IMR-90 (cell line): ENCODE data around the gene SNAPIN. TPM values are rescaled to one million over a fixed set of nuclear protein-coding genes. Genes with fewer than 3 reads are reported as not detected.

Experiments used
- ATAC-seq: fragments of 200-7000 bp; cut with Tn5 transposase; 2 replicates; pipeline ENCODE4 v1.9.1; 2020; ENCODE audit warnings: low read depth, mild to moderate bottlenecking, moderate library complexity
- BruUV-seq: library from RNA; stranded (reverse); fragments of 400-500 nt; replicated peaks from 2 replicates; lab custom pipeline; 2021; lab: Mats Ljungman, UMichigan
- CTCF ChIA-PET: fragments of 300-600 bp; formaldehyde crosslinking; extraction: SDS; loops from one replicate; lab custom pipeline; 2021; ENCODE audit warnings: antibody characterized with exemption; lab: Yijun Ruan, JAX
- POLR2A ChIA-PET: fragments of 300-600 bp; sonication (Branson Sonifier 250); formaldehyde crosslinking; loops from one replicate; lab custom pipeline; 2022; ENCODE audit warnings: antibody characterized with exemption; ENCODE audit not compliant: unreplicated experiment; lab: Charles Lee
- DNase-seq: peaks from one replicate; pipeline ENCODE4 v3.0.0; 2013
- H2AFZ ChIP-seq: replicated peaks from 2 replicates; pipeline ENCODE3; 2013; ENCODE audit warnings: low read length, mild to moderate bottlenecking; ENCODE audit not compliant: poor library complexity
- H2AK5ac ChIP-seq: 2 replicates; pipeline ENCODE4 v1.6.1; 2013; ENCODE audit warnings: low read depth, low read length, inconsistent platforms
- H2AK9ac ChIP-seq: replicated peaks from 2 replicates; pipeline ENCODE3; 2013; ENCODE audit warnings: mild to moderate bottlenecking, low read depth, low read length, moderate library complexity; ENCODE audit not compliant: poor library complexity
- H2BK120ac ChIP-seq: 2 replicates; pipeline ENCODE4 v1.6.1; 2013; ENCODE audit warnings: low read depth, low read length, inconsistent platforms
- H2BK15ac ChIP-seq: 3 replicates; pipeline ENCODE4 v1.6.1; 2013; ENCODE audit warnings: low read depth, low read length, inconsistent platforms
- H2BK20ac ChIP-seq: 2 replicates; pipeline ENCODE4 v1.6.1; 2013; ENCODE audit warnings: low read depth, mild to moderate bottlenecking, inconsistent platforms, low read length, moderate library complexity
- H2BK5ac ChIP-seq: 2 replicates; pipeline ENCODE4 v1.6.1; 2013; ENCODE audit warnings: mild to moderate bottlenecking, low read depth, low read length, inconsistent platforms; ENCODE audit not compliant: poor library complexity, severe bottlenecking
- H3K14ac ChIP-seq: replicated peaks from 2 replicates; pipeline ENCODE4 v1.6.1; 2013; ENCODE audit warnings: low read depth, low read length, inconsistent platforms
- H3K18ac ChIP-seq: 2 replicates; pipeline ENCODE4 v1.6.1; 2013; ENCODE audit warnings: low read depth, low read length, control low read depth
- H3K23ac ChIP-seq: 2 replicates; pipeline ENCODE4 v1.6.1; 2013; ENCODE audit warnings: low read depth, low read length, inconsistent platforms
- H3K27ac ChIP-seq: 2 replicates; pipeline ENCODE4 v1.5.1; 2013; ENCODE audit warnings: mild to moderate bottlenecking, control low read depth, low read length; ENCODE audit not compliant: insufficient read depth
- H3K27me3 ChIP-seq: 2 replicates; pipeline ENCODE4 v1.6.1; 2013; ENCODE audit warnings: low read length; ENCODE audit not compliant: control insufficient read depth, insufficient read depth
- H3K36me3 ChIP-seq: 2 replicates; pipeline ENCODE4 v1.6.1; 2013; ENCODE audit warnings: low read length, mixed read lengths; ENCODE audit not compliant: control insufficient read depth, insufficient read depth
- H3K4ac ChIP-seq: 2 replicates; pipeline ENCODE4 v1.6.1; 2013; ENCODE audit warnings: low read depth, low read length, inconsistent platforms
- H3K4me1 ChIP-seq: 2 replicates; pipeline ENCODE4 v1.6.1; 2013; ENCODE audit warnings: low read length, mixed read lengths; ENCODE audit not compliant: control insufficient read depth, insufficient read depth
- H3K4me2 ChIP-seq: 2 replicates; pipeline ENCODE4 v1.6.1; 2013; ENCODE audit warnings: low read depth, mild to moderate bottlenecking, control low read depth, low read length, moderate library complexity
- H3K4me3 ChIP-seq: 2 replicates; pipeline ENCODE4 v1.5.1; 2013; ENCODE audit warnings: low read depth, mild to moderate bottlenecking, control low read depth, low read length, moderate library complexity; ENCODE audit not compliant: insufficient read depth
- H3K56ac ChIP-seq: 2 replicates; pipeline ENCODE4 v1.6.1; 2013; ENCODE audit warnings: low read length, inconsistent platforms; ENCODE audit not compliant: insufficient read depth; ENCODE audit errors: extremely low read depth
- H3K79me1 ChIP-seq, 2 experiments: 2 replicates each; pipeline ENCODE4 v1.6.1; 2013; ENCODE audit warnings: low read length in 2 of 2, inconsistent platforms in 1 of 2, low read depth in 1 of 2
- H3K9ac ChIP-seq: 2 replicates; pipeline ENCODE4 v1.6.1; 2013; ENCODE audit warnings: low read depth, low read length, control low read depth
- H3K9me1 ChIP-seq: 2 replicates; pipeline ENCODE4 v1.6.1; 2013; ENCODE audit warnings: low read length, inconsistent platforms; ENCODE audit not compliant: insufficient read depth
- H3K9me3 ChIP-seq: 2 replicates; pipeline ENCODE4 v1.6.1; 2013; ENCODE audit warnings: low read length; ENCODE audit not compliant: control insufficient read depth, insufficient read depth
- H4K20me1 ChIP-seq: 2 replicates; pipeline ENCODE4 v1.6.1; 2013; ENCODE audit warnings: low read length, inconsistent platforms; ENCODE audit not compliant: insufficient read depth
- H4K5ac ChIP-seq: 2 replicates; pipeline ENCODE4 v1.6.1; 2013; ENCODE audit warnings: mild to moderate bottlenecking, low read depth, low read length, control low read depth
- H4K8ac ChIP-seq, 2 experiments: 2 replicates each; pipeline ENCODE4 v1.6.1; 2013; ENCODE audit warnings: low read depth in 2 of 2, low read length in 2 of 2, control low read depth in 1 of 2, inconsistent platforms in 1 of 2
- H4K91ac ChIP-seq: 2 replicates; pipeline ENCODE4 v1.6.1; 2013; ENCODE audit warnings: low read depth, low read length, inconsistent platforms; ENCODE audit not compliant: insufficient read depth
- BHLHE40 ChIP-seq: fragments of 150-350 bp; IDR thresholded peaks from 2 replicates; pipeline ENCODE4 v1.6.1; 2016; ENCODE audit warnings: mild to moderate bottlenecking, low read depth, low read length
- CEBPB ChIP-seq: IDR thresholded peaks from 2 replicates; pipeline ENCODE4 v1.6.1; 2012; ENCODE audit warnings: low read depth, low read length, improper control_type of control experiment
- CHD1 ChIP-seq: IDR thresholded peaks from 2 replicates; pipeline ENCODE4 v1.6.1; 2012; ENCODE audit warnings: low read depth, low read length, improper control_type of control experiment
- CTCF ChIP-seq: conservative IDR thresholded peaks from 2 replicates; pipeline ENCODE4 v1.5.1; 2012; ENCODE audit warnings: mild to moderate bottlenecking, low read depth, low read length, improper control_type of control experiment
- ELK1 ChIP-seq: fragments of 150-350 bp; IDR thresholded peaks from 2 replicates; pipeline ENCODE4 v1.6.1; 2016; ENCODE audit warnings: low read depth, mild to moderate bottlenecking, low read length, moderate library complexity, borderline replicate concordance
- FOS ChIP-seq: fragments of 150-350 bp; IDR thresholded peaks from 2 replicates; pipeline ENCODE4 v1.6.1; 2016; ENCODE audit warnings: low read depth, low read length
- MAFK ChIP-seq: IDR thresholded peaks from 2 replicates; pipeline ENCODE4 v1.6.1; 2012; ENCODE audit warnings: low read depth, low read length, improper control_type of control experiment
- MXI1 ChIP-seq: IDR thresholded peaks from 2 replicates; pipeline ENCODE4 v1.6.1; 2012; ENCODE audit warnings: low read depth, mild to moderate bottlenecking, low read length, moderate library complexity, borderline replicate concordance
- NFE2L2 ChIP-seq: fragments of 150-350 bp; IDR thresholded peaks from 2 replicates; pipeline ENCODE4 v1.6.1; 2016; ENCODE audit warnings: low read depth, mild to moderate bottlenecking, low read length
- POLR2A ChIP-seq: IDR thresholded peaks from 2 replicates; pipeline ENCODE4 v1.6.1; 2012; ENCODE audit warnings: mild to moderate bottlenecking, low read depth, low read length
- RAD21 ChIP-seq: IDR thresholded peaks from 2 replicates; pipeline ENCODE4 v1.6.1; 2012; ENCODE audit warnings: low read length, improper control_type of control experiment
- RCOR1 ChIP-seq: IDR thresholded peaks from 2 replicates; pipeline ENCODE4 v1.6.1; 2012; ENCODE audit warnings: mild to moderate bottlenecking, low read length, improper control_type of control experiment; ENCODE audit not compliant: insufficient replicate concordance
- RFX5 ChIP-seq: IDR thresholded peaks from 2 replicates; pipeline ENCODE4 v1.8.0; 2012; ENCODE audit warnings: low read depth, mild to moderate bottlenecking, low read length, moderate library complexity
- SMC3 ChIP-seq: fragments of 150-350 bp; IDR thresholded peaks from 2 replicates; pipeline ENCODE4 v1.6.1; 2016; ENCODE audit warnings: low read depth, mild to moderate bottlenecking, antibody characterized with exemption, low read length, moderate library complexity
- USF2 ChIP-seq: fragments of 150-350 bp; IDR thresholded peaks from 2 replicates; pipeline ENCODE4 v1.6.1; 2017; ENCODE audit warnings: mild to moderate bottlenecking, antibody characterized with exemption, low read length, low read depth
- WGBS, 2 experiments: methylation state at CpG; one replicate each; pipeline versions ENCODE4 v1.1.5 to v1.1.7; 2013; ENCODE audit warnings: missing lambda C conversion rate in 2 of 2; ENCODE audit not compliant: insufficient read length in 1 of 2; ENCODE audit errors: extremely low coverage in 2 of 2; 5-methylcytosine and 5-hydroxymethylcytosine counted together
- dilution Hi-C: fragments of 300-500 bp; cut with HindIII; formaldehyde crosslinking; loops from one replicate; pipeline ENCODE4 v1.14.3; 2018; ENCODE audit warnings: low sequenced_read_pairs; ENCODE audit not compliant: unreplicated experiment
- in situ Hi-C: fragments of 300-500 bp; cut with MboI; formaldehyde crosslinking; loops from 3 replicates; pipeline ENCODE4 v1.14.3; 2019; ENCODE audit warnings: low sequenced_read_pairs, inconsistent platforms, mixed read lengths
- intact Hi-C: fragments of 100-400 bp; cut with micrococcal nuclease; formaldehyde crosslinking; loops from 2 replicates; pipeline ENCODE4 v1.10.0; 2022
- polyA plus RNA-seq, 3 experiments: library from polyadenylated mRNA; depleted of rRNA; stranded (reverse); fragments of >200 nt; gene quantifications; 2 replicates each; pipeline ENCODE4 v1.2.3, GENCODE V29; 2012; ENCODE audit warnings: low replicate concordance in 1 of 3
- total RNA-seq: library from RNA; depleted of rRNA; stranded (reverse); fragments of >200 nt; gene quantifications from 2 replicates; pipeline ENCODE4 v1.2.3, GENCODE V29; 2012

SNAPIN gene
- total and polyA plus RNA-seq, 2 of the 4 experiments (the other 2 are of a cell fraction), result 37.4 to 40.9 TPM

- Histone ChIP-seq H3K36me3 (peaks cover 30% of the 10 kb centered on the region), H3K14ac (peak overlapping the region; percentile 93), H2BK15ac (no peak overlapping the region), H3K4me1 (peaks cover 1% of the 10 kb centered on the region; the same call in 1 of the 2 replicates), H3K4ac (peak overlapping the region; percentile 87), H2AK5ac (peak overlapping the region; percentile 91), H2AFZ (peak overlapping the region; percentile 90), H2BK20ac (no peak overlapping the region), H3K9me1 (no peaks in the 10 kb centered on the region), H2AK9ac (peak overlapping the region; percentile 99), H4K20me1 (peaks cover 11% of the 10 kb centered on the region; the same call in 1 of the 2 replicates), H4K91ac (peak overlapping the region; percentile 86), H3K9me3 (no peaks in the 10 kb centered on the region), H3K23ac (peak overlapping the region; percentile 71), H2BK120ac (peak overlapping the region; percentile 13; the same call in 1 of the 2 replicates), H3K27me3 (no peaks in the 10 kb centered on the region), H4K5ac (peak overlapping the region; percentile 41), H3K4me3 (peak overlapping the region; percentile 65), H3K56ac (peak overlapping the region; percentile 89), H4K8ac (peak overlapping the region; percentile 43 to 92), H2BK5ac (peak overlapping the region; percentile 33), H3K4me2 (peak overlapping the region; percentile 85), H3K9ac (peak overlapping the region; percentile 83), H3K18ac (peak overlapping the region; percentile 11; the same call in 1 of the 2 replicates), H3K79me1 (peaks cover 12 to 23% of the 10 kb centered on the region in 2 experiments; a peak in 1 of 4 replicates), H3K27ac (peak overlapping the region; percentile 61)
- intact Hi-C loops (loop anchor here (2.0 to 5.0 kb wide), 4 partner anchors 98 to 737 kb away; partner anchors contain the start of gene IL6R), dilution Hi-C loops (no loop called here), in situ Hi-C loops (loop anchor here (10.0 kb wide), 1 partner anchor 304 kb away; the partner anchor contains the start of gene JTB)
- 3% methylated on average over 11 of the region's 22 CpGs; no CpG with 5 or more reads in 1 of the 2 experiments for WGBS, 2 experiments
- TSS peak; percentile 72 for BruUV-seq
- ChIA-PET POLR2A (no interaction called here), CTCF (no interaction called here)
- DNase-seq (no peak), ATAC-seq (peak; percentile 8)
- TF ChIP-seq MXI1, result no peak
- TF ChIP-seq RCOR1, result no peak
- no peak for TF ChIP-seq USF2
- TF ChIP-seq BHLHE40, result no peak
- no peak for TF ChIP-seq SMC3
- TF ChIP-seq FOS, result no peak
- no peak for TF ChIP-seq ELK1
- no peak for TF ChIP-seq RFX5
- TF ChIP-seq CEBPB, result no peak
- TF ChIP-seq RAD21, result no peak
- TF ChIP-seq CTCF, result no peak
- no peak for TF ChIP-seq POLR2A
- TF ChIP-seq NFE2L2, result no peak
- TF ChIP-seq CHD1, result no peak
- TF ChIP-seq MAFK, result no peak
These were observed 11.9 kb downstream of the SNAPIN start for GRCh38 chr1:153670257-153670858.
